Mucosa of descending colon (tissue), 3 donors: ENCODE measurements around the gene CTCFL. TPM values are rescaled to one million over a fixed set of nuclear protein-coding genes. Genes with fewer than 3 reads are reported as not detected.

Experiments
- ATAC-seq: fragments of 200-7000 bp; cut with Tn5 transposase; one replicate; pipeline ENCODE4 v1.9.1; 2020; ENCODE audit warnings: mild to moderate bottlenecking, moderate library complexity
- DNase-seq, 3 donors: peaks; one replicate each; pipeline ENCODE4 v3.0.0-alpha.2; 2020
- H3K36me3 ChIP-seq: fragments of 200-600 bp; one replicate; pipeline ENCODE4 v1.8.0; 2021; ENCODE audit warnings: low read depth, mild to moderate bottlenecking
- H3K4me1 ChIP-seq: fragments of 200-600 bp; one replicate; pipeline ENCODE4 v1.8.0; 2021; ENCODE audit warnings: low read depth, mild to moderate bottlenecking
- H3K4me3 ChIP-seq: fragments of 200-600 bp; one replicate; pipeline ENCODE4 v1.8.0; 2021; ENCODE audit warnings: mild to moderate bottlenecking
- H3K9me3 ChIP-seq: fragments of 200-600 bp; one replicate; pipeline ENCODE4 v1.8.0; 2021; ENCODE audit warnings: mild to moderate bottlenecking
- intact Hi-C, 2 donors: fragments of 100-400 bp; cut with DNase I in 1 of 2; cut with micrococcal nuclease in 1 of 2; formaldehyde crosslinking; loops; one replicate each; pipeline versions ENCODE4 v1.11.0 to v1.11.1; 2022; cut with DNase I, micrococcal nuclease
- total RNA-seq, 3 donors: library from RNA; stranded (reverse); fragmentation: NEBNext Ultra II Directional in 2 of 3; extraction: Animal tissue kit (Norgen Biotek cat#: 25700) in 2 of 3; gene quantifications; one replicate each; pipeline versions ENCODE4 v1.2.1 to v1.2.4, GENCODE V29; 2021 to 2023
- TF ChIP-seq, protein P1 (sequence below): fragments of 200-600 bp; IDR thresholded peaks from one replicate; pipeline ENCODE4 v1.8.0; 2022; ENCODE audit warnings: antibody characterized with exemption, mild to moderate bottlenecking
- donor health status: DM: no; HTN: no; CAD: no; lungs with moderate emphysema.
- donor health status: DM: no; HTN: no; CAD: no.
- donor health status: DM: no; HTN: yes; CAD: no.

Gene CTCFL
- total RNA-seq, 3 donors from 2014 or later = not detected

DNA sequence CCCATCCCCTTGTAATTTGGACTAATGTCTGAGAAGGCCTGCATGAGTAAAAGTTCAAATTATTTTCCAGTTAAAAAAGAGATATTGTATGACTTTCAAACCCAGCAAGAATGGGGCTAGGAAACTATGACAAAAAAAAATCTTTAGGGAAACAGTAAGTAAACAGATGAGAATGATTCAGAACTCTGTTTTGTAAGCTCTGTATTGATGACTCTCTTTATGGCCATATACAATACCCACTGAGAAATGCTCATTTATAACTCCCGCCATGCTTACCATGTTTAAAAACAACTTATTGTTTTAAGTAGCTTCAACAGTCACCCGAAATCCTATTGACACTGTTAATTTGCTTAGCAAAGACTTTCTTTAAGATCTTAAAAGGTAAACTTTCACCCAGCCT lies 18.8 kb upstream of the CTCFL start:
- H3K4me1 ChIP-seq = peaks cover 22% of the 10 kb centered on the region

DNA sequence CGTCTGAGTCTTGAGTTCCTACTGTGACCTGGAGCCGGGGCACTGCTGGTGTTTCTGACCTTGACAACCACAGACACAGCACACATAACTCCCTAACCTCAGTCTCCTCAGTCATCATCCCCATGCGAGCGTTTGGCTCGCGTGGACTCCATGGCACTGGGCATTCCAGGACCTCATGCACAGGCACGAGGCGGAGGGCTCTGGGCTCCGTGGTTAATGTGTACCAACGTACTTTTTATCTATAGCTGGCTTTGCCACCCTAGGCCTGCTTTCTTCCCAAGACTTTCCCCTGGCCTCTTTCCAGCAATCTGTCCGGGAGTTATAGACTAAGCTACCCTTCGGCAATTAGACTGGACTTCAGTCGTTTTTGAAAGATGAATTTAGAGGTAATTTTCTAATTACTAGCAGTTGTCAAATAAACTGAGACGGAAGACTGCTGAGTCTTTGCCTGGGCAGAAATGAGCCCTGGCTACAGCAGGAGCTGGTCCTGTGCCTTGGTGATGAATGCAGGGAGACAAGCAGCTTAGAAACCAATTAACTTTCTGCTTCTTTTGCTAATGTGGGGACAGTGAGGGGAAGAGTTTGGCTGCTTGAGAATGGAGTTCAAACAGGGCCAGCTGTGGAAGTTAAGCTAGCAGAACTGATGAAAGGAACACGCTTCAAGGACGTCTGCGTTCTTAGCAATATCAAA lies 16.1 kb upstream of the CTCFL start:
- peak; percentile 56 to 76 (median 64) for DNase-seq
- intact Hi-C loops = no loop called here
- Histone ChIP-seq H3K36me3 (no peaks in the 10 kb centered on the region), H3K4me1 (peaks cover 17% of the 10 kb centered on the region), H3K4me3 (no peak overlapping the region), H3K9me3 (no peaks in the 10 kb centered on the region)
- peak; percentile 46 for ATAC-seq
- TF ChIP-seq, protein P1, sequence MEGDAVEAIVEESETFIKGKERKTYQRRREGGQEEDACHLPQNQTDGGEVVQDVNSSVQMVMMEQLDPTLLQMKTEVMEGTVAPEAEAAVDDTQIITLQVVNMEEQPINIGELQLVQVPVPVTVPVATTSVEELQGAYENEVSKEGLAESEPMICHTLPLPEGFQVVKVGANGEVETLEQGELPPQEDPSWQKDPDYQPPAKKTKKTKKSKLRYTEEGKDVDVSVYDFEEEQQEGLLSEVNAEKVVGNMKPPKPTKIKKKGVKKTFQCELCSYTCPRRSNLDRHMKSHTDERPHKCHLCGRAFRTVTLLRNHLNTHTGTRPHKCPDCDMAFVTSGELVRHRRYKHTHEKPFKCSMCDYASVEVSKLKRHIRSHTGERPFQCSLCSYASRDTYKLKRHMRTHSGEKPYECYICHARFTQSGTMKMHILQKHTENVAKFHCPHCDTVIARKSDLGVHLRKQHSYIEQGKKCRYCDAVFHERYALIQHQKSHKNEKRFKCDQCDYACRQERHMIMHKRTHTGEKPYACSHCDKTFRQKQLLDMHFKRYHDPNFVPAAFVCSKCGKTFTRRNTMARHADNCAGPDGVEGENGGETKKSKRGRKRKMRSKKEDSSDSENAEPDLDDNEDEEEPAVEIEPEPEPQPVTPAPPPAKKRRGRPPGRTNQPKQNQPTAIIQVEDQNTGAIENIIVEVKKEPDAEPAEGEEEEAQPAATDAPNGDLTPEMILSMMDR = no peak

More for the DNA sequence above, 18.8 kb upstream of the CTCFL start:
- intact Hi-C loops = no loop called here
- no peaks in the 10 kb centered on the region for H3K36me3 ChIP-seq
- no peaks in the 10 kb centered on the region for H3K9me3 ChIP-seq
- no peak for DNase-seq
- no peak overlapping the region for H3K4me3 ChIP-seq
- TF ChIP-seq, protein P1 = no peak
- no peak for ATAC-seq

DNA sequence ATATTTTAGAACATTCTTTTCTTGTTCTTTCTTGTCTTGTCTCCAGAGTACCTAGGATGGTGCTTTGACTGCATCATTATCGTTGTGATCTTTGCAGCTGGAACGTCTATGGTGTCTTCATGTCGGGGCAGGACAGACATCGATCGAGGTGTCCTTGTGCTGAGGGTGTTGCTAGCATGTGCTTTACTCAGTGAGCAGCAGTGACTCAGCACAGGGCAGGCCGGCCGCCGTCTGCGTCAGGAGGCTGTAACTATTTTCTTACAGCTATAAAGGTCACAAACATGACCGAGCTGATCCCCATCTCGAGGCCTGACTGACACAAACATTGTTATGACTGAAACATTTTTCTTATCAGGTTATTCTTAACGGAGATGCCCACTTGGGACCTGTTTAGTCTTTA lies 14.9 kb upstream of the CTCFL start:
- intact Hi-C loops = no loop called here

DNA sequence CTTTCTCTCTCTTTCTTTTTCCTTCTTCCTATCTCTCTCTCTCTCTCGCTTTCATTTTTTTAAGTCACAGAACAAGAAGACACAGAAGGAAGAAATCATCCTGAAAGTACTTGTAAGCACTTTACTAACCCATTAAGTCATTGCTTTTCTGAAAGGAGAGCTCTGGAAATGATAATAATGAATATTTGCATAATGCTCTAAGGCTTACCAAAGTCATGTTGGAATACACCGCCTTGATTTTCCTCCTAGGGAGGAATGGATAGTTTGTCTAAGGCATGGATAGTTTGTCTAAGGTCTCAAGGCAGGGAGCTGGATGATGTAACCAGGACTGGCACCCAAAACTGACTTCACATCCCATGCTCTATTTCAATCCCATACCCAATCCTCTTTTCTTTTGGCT lies 12.9 kb upstream of the CTCFL start:
- TF ChIP-seq, protein P1 = no peak
- ATAC-seq = no peak
- intact Hi-C loops = no loop called here
- H3K4me1 ChIP-seq = peaks cover 30% of the 10 kb centered on the region
- DNase-seq = no peak
- no peak overlapping the region for H3K4me3 ChIP-seq
- no peaks in the 10 kb centered on the region for H3K9me3 ChIP-seq
- no peaks in the 10 kb centered on the region for H3K36me3 ChIP-seq

More for the DNA sequence above, 14.9 kb upstream of the CTCFL start:
- Histone ChIP-seq H3K9me3 (no peaks in the 10 kb centered on the region), H3K4me3 (no peak overlapping the region), H3K36me3 (no peaks in the 10 kb centered on the region), H3K4me1 (peaks cover 15% of the 10 kb centered on the region)
- ATAC-seq (peak; percentile 31), DNase-seq (peak in 1 of 3 donors; percentile 49)
- TF ChIP-seq, protein P1 = no peak

DNA sequence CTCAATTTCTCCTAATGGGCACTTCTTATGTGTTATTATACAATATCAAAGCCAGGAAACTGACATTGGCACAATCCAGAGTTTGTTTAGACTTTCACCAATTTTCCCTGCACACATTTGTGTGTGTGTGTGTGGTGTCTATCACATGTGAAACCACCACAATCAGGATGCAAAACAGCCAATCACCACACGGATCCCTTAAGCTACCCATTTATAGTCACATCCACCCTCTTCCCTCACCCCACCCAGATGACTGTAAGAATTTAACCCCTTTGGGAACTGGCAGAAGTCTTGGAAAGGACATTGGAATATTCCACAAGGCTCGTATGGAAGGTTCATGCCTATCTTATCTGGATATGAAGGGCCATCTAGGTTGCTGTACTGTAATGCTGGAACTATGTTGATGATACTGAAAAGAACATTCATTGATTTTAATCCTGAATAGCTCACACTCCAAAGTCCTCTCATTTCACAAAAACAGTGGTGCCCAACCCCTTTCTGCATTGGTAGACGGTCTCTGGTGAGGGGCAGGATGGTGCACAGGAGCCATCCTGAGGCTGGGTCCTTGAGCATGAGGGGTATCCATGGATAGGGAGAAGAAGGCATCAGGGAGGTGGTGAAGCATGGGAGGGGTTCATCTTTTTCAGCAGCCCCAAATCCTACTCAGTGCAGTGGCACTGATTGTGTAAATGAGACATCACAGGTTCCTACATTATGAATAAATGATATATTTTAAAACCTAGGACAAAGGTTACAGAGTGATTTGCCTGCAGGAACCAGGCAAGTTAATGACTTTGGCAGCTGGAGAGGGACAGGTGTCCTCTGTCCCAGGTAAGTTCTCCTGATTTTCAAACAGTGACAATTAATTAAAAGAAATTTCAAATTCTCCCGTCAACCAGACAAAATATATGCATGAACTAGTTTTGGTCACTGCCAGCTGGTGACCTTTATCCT lies 12.1 kb upstream of the CTCFL start:
- no peaks in the 10 kb centered on the region for H3K36me3 ChIP-seq
- H3K4me3 ChIP-seq = no peak overlapping the region
- DNase-seq = no peak
- H3K9me3 ChIP-seq = no peaks in the 10 kb centered on the region
- intact Hi-C loops = no loop called here
- peaks cover 36% of the 10 kb centered on the region for H3K4me1 ChIP-seq
- ATAC-seq = peak; percentile 55
- TF ChIP-seq, protein P1 = no peak
